IPS-18c (cell line): ENCODE data around the gene TMEM125.

Experiments
- H3K4me3 ChIP-seq: 2 replicates; pipeline ENCODE4 v1.7.0; 2013; ENCODE audit warnings: low read depth, mild to moderate bottlenecking, low read length, moderate library complexity; ENCODE audit not compliant: insufficient read depth
- H3K9me3 ChIP-seq: one replicate; pipeline ENCODE4 v1.6.1; 2013; ENCODE audit warnings: mild to moderate bottlenecking, low read length, moderate library complexity; ENCODE audit not compliant: control insufficient read depth, insufficient read depth

The TMEM125 gene

GRCh38 chr1:43269627-43270375 lies at the start of gene TMEM125:
TSS of gene TMEM125 (plus strand) at chr1:43269983. CDS start at chr1:43272723, 2,740 bp downstream.
- Histone ChIP-seq H3K9me3 (peaks cover 2% of the 10 kb centered on the region), H3K4me3 (peak within 1 kb of the TSS; percentile 42)

- H3K4me3 ChIP-seq: no peak overlapping the region
- H3K9me3 ChIP-seq: no peaks in the 10 kb centered on the region
These were observed 48.6 kb upstream of the TMEM125 start for GRCh38 chr1:43220905-43221778.

- Histone ChIP-seq H3K4me3 (no peak overlapping the region), H3K9me3 (no peaks in the 10 kb centered on the region)
These were observed 48.0 kb upstream of the TMEM125 start for GRCh38 chr1:43221797-43222196.

GRCh38 chr1:43222879-43223278 lies 46.9 kb upstream of the TMEM125 start:
- Histone ChIP-seq H3K9me3 (no peaks in the 10 kb centered on the region), H3K4me3 (no peak overlapping the region)

- Histone ChIP-seq H3K9me3 (no peaks in the 10 kb centered on the region), H3K4me3 (no peak overlapping the region)
These were observed 44.6 kb upstream of the TMEM125 start for GRCh38 chr1:43225168-43225567.

- Histone ChIP-seq H3K4me3 (no peak overlapping the region), H3K9me3 (no peaks in the 10 kb centered on the region)
These were observed 42.5 kb upstream of the TMEM125 start for GRCh38 chr1:43227143-43227764.

GRCh38 chr1:43229826-43230780 lies 39.7 kb upstream of the TMEM125 start:
- Histone ChIP-seq H3K9me3 (no peaks in the 10 kb centered on the region), H3K4me3 (no peak overlapping the region)

GRCh38 chr1:43232074-43232473 lies 37.7 kb upstream of the TMEM125 start:
- no peaks in the 10 kb centered on the region for H3K9me3 ChIP-seq
- H3K4me3 ChIP-seq: no peak overlapping the region

- Histone ChIP-seq H3K9me3 (no peaks in the 10 kb centered on the region), H3K4me3 (no peak overlapping the region)
These were observed 37.3 kb upstream of the TMEM125 start for GRCh38 chr1:43232482-43232881.

GRCh38 chr1:43233631-43234030 lies 36.2 kb upstream of the TMEM125 start:
- H3K4me3 ChIP-seq: no peak overlapping the region

GRCh38 chr1:43234267-43234666 lies 35.5 kb upstream of the TMEM125 start:
- Histone ChIP-seq H3K9me3 (no peaks in the 10 kb centered on the region), H3K4me3 (no peak overlapping the region)

More at GRCh38 chr1:43233631-43234030, 36.2 kb upstream of the TMEM125 start:
- no peaks in the 10 kb centered on the region for H3K9me3 ChIP-seq

- Histone ChIP-seq H3K9me3 (no peaks in the 10 kb centered on the region), H3K4me3 (no peak overlapping the region)
These were observed 34.7 kb upstream of the TMEM125 start for GRCh38 chr1:43235040-43235439.

- no peaks in the 10 kb centered on the region for H3K9me3 ChIP-seq
- no peak overlapping the region for H3K4me3 ChIP-seq
These were observed 34.2 kb upstream of the TMEM125 start for GRCh38 chr1:43235451-43236121.

- Histone ChIP-seq H3K4me3 (no peak overlapping the region), H3K9me3 (no peaks in the 10 kb centered on the region)
These were observed 32.7 kb upstream of the TMEM125 start for GRCh38 chr1:43237121-43237520.

- Histone ChIP-seq H3K9me3 (no peaks in the 10 kb centered on the region), H3K4me3 (no peak overlapping the region)
These were observed 31.7 kb upstream of the TMEM125 start for GRCh38 chr1:43238085-43238484.

GRCh38 chr1:43238991-43239469 lies 30.8 kb upstream of the TMEM125 start:
- Histone ChIP-seq H3K9me3 (no peaks in the 10 kb centered on the region), H3K4me3 (no peak overlapping the region)
